ENCODE measurements around the gene MTF1.

- TF ChIP-seq CTCF (conservative IDR thresholded peaks at IDR 0.05 in 1 of 2, IDR thresholded peaks at IDR 0.05 in 1 of 2; ENCODE audit: low read depth in 1 of 2, low read length in 2 of 2) (no peak), EZH2 (IDR thresholded peaks at IDR 0.05; ENCODE audit: low read length, missing control alignments) (no peak)
These were observed 27.6 kb downstream of the MTF1 start for GRCh38 chr1:37831809-37832208.

All from fibroblast of lung (primary cell).